ENCODE results near the gene GPR143.

The GPR143 gene

DNA sequence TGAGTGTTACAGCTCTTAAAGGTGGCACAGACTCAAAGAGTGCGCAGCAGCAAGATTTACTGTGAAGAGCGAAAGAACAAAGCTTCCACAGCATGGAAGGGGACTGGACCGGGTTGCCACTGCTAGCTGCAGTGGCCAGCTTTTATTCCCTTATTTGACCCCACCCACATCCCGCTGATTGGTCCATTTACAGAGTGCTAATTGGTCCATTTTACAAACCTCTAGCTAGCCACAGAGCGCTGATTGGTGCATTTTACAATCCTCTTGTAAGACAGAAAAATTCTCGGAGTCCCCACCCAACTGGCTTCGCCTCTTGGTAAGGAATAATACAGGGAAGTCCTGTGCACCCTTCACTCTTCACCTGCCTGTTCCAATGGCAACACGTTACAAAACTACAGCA is 18.7 kb upstream of the GPR143 start:
- Histone ChIP-seq H3K79me1 (replicated peaks; ENCODE audit: low read length, poor library complexity, severe bottlenecking) (no peaks in the 10 kb centered on the region), H3K4me2 (ENCODE audit: low read length, poor library complexity, severe bottlenecking) (no peak overlapping the region), H3K27me3 (ENCODE audit: control insufficient read depth in 1 of 2, insufficient read depth in 1 of 2, low read length in 2 of 2) (peaks cover 0 to 41% of the 10 kb centered on the region in 2 experiments), H4K91ac (ENCODE audit: low read length) (no peak overlapping the region), H2BK5ac (ENCODE audit: low read depth, low read length, poor library complexity, severe bottlenecking) (no peak overlapping the region), H2BK120ac (ENCODE audit: low read depth, low read length) (no peak overlapping the region), H2AFZ (ENCODE audit: low read depth, low read length) (no peak overlapping the region), H3K4ac (ENCODE audit: low read depth in 1 of 2, low read length in 2 of 2) (no peak overlapping the region), H3K4me3 (ENCODE audit: insufficient read depth in 1 of 2, low read depth in 1 of 2, low read length in 2 of 2) (no peak overlapping the region), H3K14ac (ENCODE audit: low read length in 2 of 2) (no peak overlapping the region), H3K9ac (ENCODE audit: low read length) (no peak overlapping the region), H2AK5ac (ENCODE audit: low read length, severe bottlenecking) (no peak overlapping the region), H3K4me1 (ENCODE audit: control insufficient read depth, insufficient read depth, low read depth, low read length) (peaks cover 5% of the 10 kb centered on the region), H3K23ac (ENCODE audit: low read length in 2 of 2) (no peak overlapping the region), H4K8ac (ENCODE audit: low read length) (no peak overlapping the region), H2BK15ac (ENCODE audit: low read depth, poor library complexity, severe bottlenecking) (no peak overlapping the region), H3K27ac (ENCODE audit: low read length, poor library complexity, severe bottlenecking) (no peak overlapping the region), H3K36me3 (ENCODE audit: control insufficient read depth in 1 of 2, insufficient read depth in 2 of 2, low read depth in 1 of 2, low read length in 2 of 2) (no peaks in the 10 kb centered on the region), H3K9me3 (ENCODE audit: control insufficient read depth, low read length) (peaks cover 6% of the 10 kb centered on the region), H3K18ac (ENCODE audit: low read depth in 1 of 2, low read length in 2 of 2) (no peak overlapping the region), H2BK12ac (ENCODE audit: low read length in 2 of 2) (no peak overlapping the region)
- DNase-seq, result no peak
- 94% methylated on average over 8 of the region's 8 CpGs for WGBS

DNA sequence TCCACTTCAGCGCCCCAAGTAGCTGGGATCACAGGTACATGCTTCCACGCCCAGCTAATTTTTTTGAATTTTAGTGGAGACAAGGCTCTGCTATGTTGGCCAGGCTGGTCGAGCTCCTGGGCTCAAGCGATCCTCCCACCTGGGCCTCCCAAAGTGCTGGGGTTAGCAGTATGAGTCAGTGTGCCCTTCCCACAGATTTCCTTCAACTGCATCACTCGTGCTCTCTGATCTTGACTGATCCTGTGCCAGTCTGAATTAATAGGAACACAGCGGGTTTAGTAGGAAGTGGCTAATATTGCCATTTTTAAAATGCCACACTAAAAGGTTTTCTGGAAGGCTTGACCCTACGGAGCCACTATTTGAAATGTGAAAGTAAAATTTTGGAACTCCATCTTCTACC is 16.3 kb upstream of the GPR143 start:
- no peak overlapping the region for H2BK15ac ChIP-seq (ENCODE audit: low read depth, poor library complexity, severe bottlenecking)
- no peaks in the 10 kb centered on the region for H3K36me3 ChIP-seq (ENCODE audit: control insufficient read depth in 1 of 2, insufficient read depth in 2 of 2, low read depth in 1 of 2, low read length in 2 of 2)
- H2BK120ac ChIP-seq (ENCODE audit: low read depth, low read length), result no peak overlapping the region
- peaks cover 6% of the 10 kb centered on the region for H3K9me3 ChIP-seq (ENCODE audit: control insufficient read depth, low read length)
- H3K18ac ChIP-seq (ENCODE audit: low read depth in 1 of 2, low read length in 2 of 2), result no peak overlapping the region
- H3K4me3 ChIP-seq (ENCODE audit: insufficient read depth in 1 of 2, low read depth in 1 of 2, low read length in 2 of 2), result no peak overlapping the region
- H3K4me1 ChIP-seq (ENCODE audit: control insufficient read depth, insufficient read depth, low read depth, low read length), result peaks cover 2% of the 10 kb centered on the region
- DNase-seq, result no peak
- H4K91ac ChIP-seq (ENCODE audit: low read length), result no peak overlapping the region
- no peak overlapping the region for H3K27ac ChIP-seq (ENCODE audit: low read length, poor library complexity, severe bottlenecking)
- H3K79me1 ChIP-seq (replicated peaks; ENCODE audit: low read length, poor library complexity, severe bottlenecking), result peaks cover 2% of the 10 kb centered on the region
- H3K27me3 ChIP-seq (ENCODE audit: control insufficient read depth in 1 of 2, insufficient read depth in 1 of 2, low read length in 2 of 2), result peaks cover 0 to 17% of the 10 kb centered on the region in 2 experiments
- H3K9ac ChIP-seq (ENCODE audit: low read length), result no peak overlapping the region
- no peak overlapping the region for H3K4me2 ChIP-seq (ENCODE audit: low read length, poor library complexity, severe bottlenecking)
- H2AK5ac ChIP-seq (ENCODE audit: low read length, severe bottlenecking), result no peak overlapping the region
- no peak overlapping the region for H2AFZ ChIP-seq (ENCODE audit: low read depth, low read length)
- no peak overlapping the region for H2BK12ac ChIP-seq (ENCODE audit: low read length in 2 of 2)
- H3K14ac ChIP-seq (ENCODE audit: low read length in 2 of 2), result no peak overlapping the region
- no peak overlapping the region for H3K23ac ChIP-seq (ENCODE audit: low read length in 2 of 2)
- H3K4ac ChIP-seq (ENCODE audit: low read depth in 1 of 2, low read length in 2 of 2), result no peak overlapping the region
- 83% methylated on average over 3 of the region's 7 CpGs for WGBS
- H2BK5ac ChIP-seq (ENCODE audit: low read depth, low read length, poor library complexity, severe bottlenecking), result no peak overlapping the region
- no peak overlapping the region for H4K8ac ChIP-seq (ENCODE audit: low read length)

DNA sequence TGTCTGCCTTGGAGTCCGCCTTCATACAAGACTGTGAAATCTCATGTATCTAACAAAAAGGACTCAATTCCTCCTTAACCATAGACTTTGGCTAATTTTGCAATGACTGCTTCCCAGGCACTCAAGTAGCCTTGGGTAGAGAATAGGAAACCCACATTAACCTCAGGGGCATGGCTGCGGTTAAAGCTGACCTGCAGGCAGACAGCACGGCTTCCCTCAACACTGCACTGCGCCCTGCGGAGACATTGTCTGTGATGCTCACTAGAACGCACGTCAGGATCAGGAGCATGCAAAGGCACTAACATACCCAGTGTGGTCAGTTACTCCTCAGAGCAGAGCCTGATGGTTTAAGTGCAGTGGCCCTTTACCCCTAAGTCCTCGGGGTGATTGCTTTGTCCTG is 10.3 kb upstream of the GPR143 start:
- no peaks in the 10 kb centered on the region for H3K36me3 ChIP-seq (ENCODE audit: control insufficient read depth in 1 of 2, insufficient read depth in 2 of 2, low read depth in 1 of 2, low read length in 2 of 2)
- no peak overlapping the region for H3K4me3 ChIP-seq (ENCODE audit: insufficient read depth in 1 of 2, low read depth in 1 of 2, low read length in 2 of 2)
- no peak overlapping the region for H3K18ac ChIP-seq (ENCODE audit: low read depth in 1 of 2, low read length in 2 of 2)
- no peak overlapping the region for H3K14ac ChIP-seq (ENCODE audit: low read length in 2 of 2)
- no peak overlapping the region for H3K23ac ChIP-seq (ENCODE audit: low read length in 2 of 2)
- no peak overlapping the region for H3K9ac ChIP-seq (ENCODE audit: low read length)
- no peaks in the 10 kb centered on the region for H3K9me3 ChIP-seq (ENCODE audit: control insufficient read depth, low read length)
- 96% methylated on average over 8 of the region's 8 CpGs for WGBS
- H3K4me2 ChIP-seq (ENCODE audit: low read length, poor library complexity, severe bottlenecking), result no peak overlapping the region
- no peak for DNase-seq
- H2BK12ac ChIP-seq (ENCODE audit: low read length in 2 of 2), result no peak overlapping the region
- H2BK15ac ChIP-seq (ENCODE audit: low read depth, poor library complexity, severe bottlenecking), result no peak overlapping the region
- no peak overlapping the region for H2AK5ac ChIP-seq (ENCODE audit: low read length, severe bottlenecking)
- H2AFZ ChIP-seq (ENCODE audit: low read depth, low read length), result no peak overlapping the region
- H2BK120ac ChIP-seq (ENCODE audit: low read depth, low read length), result no peak overlapping the region
- H4K8ac ChIP-seq (ENCODE audit: low read length), result no peak overlapping the region
- H3K4me1 ChIP-seq (ENCODE audit: control insufficient read depth, insufficient read depth, low read depth, low read length), result no peaks in the 10 kb centered on the region
- H3K4ac ChIP-seq (ENCODE audit: low read depth in 1 of 2, low read length in 2 of 2), result no peak overlapping the region
- H4K91ac ChIP-seq (ENCODE audit: low read length), result no peak overlapping the region
- peaks cover 2% of the 10 kb centered on the region for H3K79me1 ChIP-seq (replicated peaks; ENCODE audit: low read length, poor library complexity, severe bottlenecking)
- no peak overlapping the region for H2BK5ac ChIP-seq (ENCODE audit: low read depth, low read length, poor library complexity, severe bottlenecking)
- H3K27me3 ChIP-seq (ENCODE audit: control insufficient read depth in 1 of 2, insufficient read depth in 1 of 2, low read length in 2 of 2), result peaks cover 0 to 3% of the 10 kb centered on the region in 2 experiments
- H3K27ac ChIP-seq (ENCODE audit: low read length, poor library complexity, severe bottlenecking), result no peak overlapping the region

DNA sequence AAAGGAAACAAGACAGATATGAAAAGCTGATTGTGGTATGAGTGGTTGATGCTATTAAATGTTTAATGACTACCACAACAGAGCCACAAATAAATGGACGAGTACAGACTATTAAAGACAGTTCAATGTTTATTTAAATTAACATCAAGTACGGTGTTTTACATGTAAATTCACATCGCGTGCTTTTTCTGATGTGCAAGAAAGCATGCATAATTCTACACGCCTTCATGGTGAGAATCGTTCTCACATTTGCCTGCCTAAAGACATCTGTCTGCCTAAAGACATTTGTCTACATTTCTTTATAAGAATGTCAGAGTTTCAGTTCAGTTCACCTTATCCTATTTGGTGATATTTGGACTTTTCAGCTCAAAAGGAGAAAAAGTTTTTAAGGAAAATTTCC is 7.3 kb upstream of the GPR143 start:
- Histone ChIP-seq H3K79me1 (replicated peaks; ENCODE audit: low read length, poor library complexity, severe bottlenecking) (no peaks in the 10 kb centered on the region), H3K36me3 (ENCODE audit: control insufficient read depth in 1 of 2, insufficient read depth in 2 of 2, low read depth in 1 of 2, low read length in 2 of 2) (no peaks in the 10 kb centered on the region), H2BK5ac (ENCODE audit: low read depth, low read length, poor library complexity, severe bottlenecking) (no peak overlapping the region), H2AFZ (ENCODE audit: low read depth, low read length) (no peak overlapping the region), H2BK12ac (ENCODE audit: low read length in 2 of 2) (no peak overlapping the region), H4K8ac (ENCODE audit: low read length) (no peak overlapping the region), H2BK120ac (ENCODE audit: low read depth, low read length) (no peak overlapping the region), H3K4me2 (ENCODE audit: low read length, poor library complexity, severe bottlenecking) (no peak overlapping the region), H3K4ac (ENCODE audit: low read depth in 1 of 2, low read length in 2 of 2) (no peak overlapping the region), H3K4me3 (ENCODE audit: insufficient read depth in 1 of 2, low read depth in 1 of 2, low read length in 2 of 2) (no peak overlapping the region), H3K23ac (ENCODE audit: low read length in 2 of 2) (no peak overlapping the region), H2AK5ac (ENCODE audit: low read length, severe bottlenecking) (no peak overlapping the region), H3K27ac (ENCODE audit: low read length, poor library complexity, severe bottlenecking) (no peak overlapping the region), H4K91ac (ENCODE audit: low read length) (no peak overlapping the region), H2BK15ac (ENCODE audit: low read depth, poor library complexity, severe bottlenecking) (no peak overlapping the region), H3K27me3 (ENCODE audit: control insufficient read depth in 1 of 2, insufficient read depth in 1 of 2, low read length in 2 of 2) (peaks cover 0 to 3% of the 10 kb centered on the region in 2 experiments), H3K18ac (ENCODE audit: low read depth in 1 of 2, low read length in 2 of 2) (no peak overlapping the region), H3K9me3 (ENCODE audit: control insufficient read depth, low read length) (peaks cover 3% of the 10 kb centered on the region), H3K14ac (ENCODE audit: low read length in 2 of 2) (no peak overlapping the region), H3K4me1 (ENCODE audit: control insufficient read depth, insufficient read depth, low read depth, low read length) (no peaks in the 10 kb centered on the region), H3K9ac (ENCODE audit: low read length) (no peak overlapping the region)
- DNase-seq, result no peak
- 100% methylated on average over 3 of the region's 6 CpGs for WGBS

Data from mesenchymal stem cell (in vitro differentiated cells and primary cell).